Renal cortical epithelial cell (primary cell): ENCODE measurements around the gene CEP112. TPM values are rescaled to one million over a fixed set of nuclear protein-coding genes. Genes with fewer than 3 reads are reported as not detected.

ENCODE experiments used
- DNase-seq: peaks from one replicate; pipeline ENCODE4 v3.0.0-alpha.2; 2011; ENCODE audit warnings: low read depth
- total RNA-seq: library from RNA; depleted of rRNA; stranded (reverse); fragments of >200 nt; gene quantifications from 2 replicates; pipeline ENCODE4 v1.2.3, GENCODE V29; 2014

The CEP112 gene
- total RNA-seq, 1 donor from 2014 or later, result 27.0 TPM

- no peak for DNase-seq
Observed at GRCh38 chr17:65656390-65657250, 535.3 kb downstream of the CEP112 start.

- no peak for DNase-seq
Observed at GRCh38 chr17:65655706-65656105, 536.2 kb downstream of the CEP112 start.

- no peak for DNase-seq
Observed at GRCh38 chr17:65644545-65644944, 547.4 kb downstream of the CEP112 start.

GRCh38 chr17:65638221-65638975 is 553.5 kb downstream of the CEP112 start:
- no peak for DNase-seq

- no peak for DNase-seq
Observed at GRCh38 chr17:65637786-65638185, 554.1 kb downstream of the CEP112 start.

- no peak for DNase-seq
Observed at GRCh38 chr17:65634533-65634932, 557.4 kb downstream of the CEP112 start.

- peak; percentile 57 for DNase-seq
Observed at GRCh38 chr17:65633988-65634387, 557.9 kb downstream of the CEP112 start.

GRCh38 chr17:65633146-65633881 is 558.6 kb downstream of the CEP112 start:
- no peak for DNase-seq

- DNase-seq, result no peak
Observed at GRCh38 chr17:65630502-65630901, 561.4 kb downstream of the CEP112 start.

- peak; percentile 43 for DNase-seq
Observed at GRCh38 chr17:65629234-65629690, 562.7 kb downstream of the CEP112 start.

GRCh38 chr17:65628644-65629036 is 563.3 kb downstream of the CEP112 start:
- no peak for DNase-seq

- peak; percentile 74 for DNase-seq
Observed at GRCh38 chr17:65627891-65628643, 563.9 kb downstream of the CEP112 start.

GRCh38 chr17:65627108-65627507 is 564.8 kb downstream of the CEP112 start:
- DNase-seq, result no peak

GRCh38 chr17:65626451-65626850 is 565.5 kb downstream of the CEP112 start:
- DNase-seq, result no peak

GRCh38 chr17:65618516-65618915 is 573.4 kb downstream of the CEP112 start:
- no peak for DNase-seq

GRCh38 chr17:65617496-65617895 is 574.4 kb downstream of the CEP112 start:
- no peak for DNase-seq

- DNase-seq, result no peak
Observed at GRCh38 chr17:65609749-65610148, 582.2 kb downstream of the CEP112 start.

- no peak for DNase-seq
Observed at GRCh38 chr17:65609286-65609685, 582.6 kb downstream of the CEP112 start.

- peak; percentile 9 for DNase-seq
Observed at GRCh38 chr17:65604070-65604469, 587.9 kb downstream of the CEP112 start.

GRCh38 chr17:65601881-65602280 is 590.1 kb downstream of the CEP112 start:
- DNase-seq, result no peak

GRCh38 chr17:65601145-65601544 is 590.8 kb downstream of the CEP112 start:
- DNase-seq, result no peak
